Subcutaneous adipose tissue (tissue), 4 donors: ENCODE measurements around the gene SLC1A7. TPM values are rescaled to one million over a fixed set of nuclear protein-coding genes. Genes with fewer than 3 reads are reported as not detected.

ENCODE experiments used
- total RNA-seq, 4 donors: library from RNA; depleted of rRNA; stranded (reverse); fragments of >200 nt; gene quantifications; one replicate each; pipeline ENCODE4 v1.1.0, GENCODE V29; 2016
- TF ChIP-seq, protein P1 (sequence below): fragments of 450-650 bp; IDR thresholded peaks from one replicate; pipeline ENCODE4 v1.5.1; 2016; ENCODE audit warnings: low read depth, mild to moderate bottlenecking, control low read depth, antibody characterized with exemption, moderate library complexity

The SLC1A7 gene
- total RNA-seq, 4 donors from 2014 or later = 0.17 to 0.94 TPM; not detected in 2

DNA sequence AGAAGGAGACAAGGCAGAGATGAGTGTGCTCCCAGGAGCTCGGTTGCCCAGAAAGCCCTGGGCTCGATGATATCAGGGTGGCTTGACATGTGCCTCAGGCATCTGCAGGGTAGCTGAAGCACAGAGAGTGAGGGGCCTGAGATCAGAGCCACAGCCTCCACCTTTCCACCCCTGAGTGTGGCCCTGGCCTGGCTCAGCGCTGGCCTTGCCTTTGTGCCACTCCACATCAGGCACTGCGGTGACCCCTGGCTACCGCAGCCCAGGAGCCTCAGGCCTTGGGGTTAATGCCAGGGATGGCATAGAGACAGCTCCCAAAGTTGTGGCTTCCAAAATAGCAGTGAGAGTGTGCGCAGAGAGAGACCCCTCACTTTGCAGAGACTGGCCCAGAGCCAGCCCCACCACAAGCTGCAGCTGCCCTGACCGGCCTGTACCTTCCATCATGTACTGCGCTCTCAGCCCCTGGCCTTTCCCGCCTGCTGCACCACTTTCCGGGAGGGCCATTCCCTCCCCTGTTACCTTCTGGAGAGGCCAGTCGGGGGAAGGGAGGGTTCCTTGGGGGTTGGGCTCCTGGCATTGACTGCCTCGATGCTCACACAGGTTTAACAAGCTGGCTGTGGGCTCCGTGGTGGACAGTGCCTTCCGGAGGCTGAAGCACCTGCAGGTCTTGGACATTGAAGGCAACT, 60.9 kb downstream of the SLC1A7 start:
- TF ChIP-seq, protein P1, sequence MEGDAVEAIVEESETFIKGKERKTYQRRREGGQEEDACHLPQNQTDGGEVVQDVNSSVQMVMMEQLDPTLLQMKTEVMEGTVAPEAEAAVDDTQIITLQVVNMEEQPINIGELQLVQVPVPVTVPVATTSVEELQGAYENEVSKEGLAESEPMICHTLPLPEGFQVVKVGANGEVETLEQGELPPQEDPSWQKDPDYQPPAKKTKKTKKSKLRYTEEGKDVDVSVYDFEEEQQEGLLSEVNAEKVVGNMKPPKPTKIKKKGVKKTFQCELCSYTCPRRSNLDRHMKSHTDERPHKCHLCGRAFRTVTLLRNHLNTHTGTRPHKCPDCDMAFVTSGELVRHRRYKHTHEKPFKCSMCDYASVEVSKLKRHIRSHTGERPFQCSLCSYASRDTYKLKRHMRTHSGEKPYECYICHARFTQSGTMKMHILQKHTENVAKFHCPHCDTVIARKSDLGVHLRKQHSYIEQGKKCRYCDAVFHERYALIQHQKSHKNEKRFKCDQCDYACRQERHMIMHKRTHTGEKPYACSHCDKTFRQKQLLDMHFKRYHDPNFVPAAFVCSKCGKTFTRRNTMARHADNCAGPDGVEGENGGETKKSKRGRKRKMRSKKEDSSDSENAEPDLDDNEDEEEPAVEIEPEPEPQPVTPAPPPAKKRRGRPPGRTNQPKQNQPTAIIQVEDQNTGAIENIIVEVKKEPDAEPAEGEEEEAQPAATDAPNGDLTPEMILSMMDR = no peak

DNA sequence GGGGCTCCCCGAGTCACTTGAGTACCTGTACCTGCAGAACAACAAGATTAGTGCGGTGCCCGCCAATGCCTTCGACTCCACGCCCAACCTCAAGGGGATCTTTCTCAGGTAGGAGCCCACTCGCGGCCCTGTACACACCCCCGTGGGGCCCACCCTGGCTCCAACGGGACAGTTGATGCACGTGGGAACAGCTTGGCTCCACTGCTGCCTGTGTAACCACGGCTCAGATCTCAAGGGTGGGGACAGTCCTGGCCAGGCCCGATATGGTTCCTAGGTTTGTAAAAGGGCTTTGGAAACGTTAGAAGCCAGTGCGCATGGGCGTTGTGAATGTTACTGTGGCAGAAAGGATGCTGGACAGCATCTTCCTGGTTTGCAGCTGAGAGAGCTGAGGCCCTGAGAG, 61.7 kb downstream of the SLC1A7 start:
- TF ChIP-seq, protein P1 = no peak

DNA sequence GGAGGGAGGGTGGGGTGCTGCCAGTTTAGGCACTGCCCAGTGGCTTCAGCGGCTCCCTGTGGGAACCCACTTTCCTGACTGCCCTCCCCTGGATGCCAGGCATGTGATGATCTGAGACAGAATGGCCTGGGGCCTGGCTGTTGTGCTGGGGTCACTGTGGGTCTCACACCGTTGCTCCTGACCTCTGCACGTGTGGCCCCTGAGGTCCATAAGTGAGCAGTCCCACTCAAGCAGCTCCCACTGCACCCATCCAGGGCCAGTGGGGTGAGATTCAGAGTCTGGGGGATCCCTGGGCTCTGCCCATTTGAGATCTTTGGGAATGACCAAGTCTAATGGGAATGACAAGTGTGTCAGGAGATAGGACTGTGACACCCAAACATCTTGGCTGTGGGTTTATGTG, 62.4 kb downstream of the SLC1A7 start:
- TF ChIP-seq, protein P1 = no peak

DNA sequence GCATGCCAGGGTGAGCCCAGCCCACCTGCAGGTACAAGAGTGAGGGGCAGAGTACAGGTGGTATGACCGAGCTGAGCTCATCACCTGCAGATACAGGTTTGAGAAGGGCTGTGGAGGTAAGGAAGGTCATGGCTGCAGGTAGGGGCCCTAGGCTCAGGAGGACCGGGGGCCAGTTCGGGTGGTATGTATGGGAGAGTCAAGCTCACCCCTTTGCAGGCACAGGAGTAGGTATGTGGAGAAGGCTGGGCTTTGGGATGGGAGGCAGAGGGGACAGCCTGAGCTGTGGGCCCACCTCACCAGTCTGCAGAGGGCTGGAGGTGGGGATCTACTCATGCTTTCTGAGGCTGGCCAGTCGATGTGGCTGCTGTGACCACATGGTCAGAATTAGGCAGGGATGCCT, 63.2 kb downstream of the SLC1A7 start:
- TF ChIP-seq, protein P1 = no peak

DNA sequence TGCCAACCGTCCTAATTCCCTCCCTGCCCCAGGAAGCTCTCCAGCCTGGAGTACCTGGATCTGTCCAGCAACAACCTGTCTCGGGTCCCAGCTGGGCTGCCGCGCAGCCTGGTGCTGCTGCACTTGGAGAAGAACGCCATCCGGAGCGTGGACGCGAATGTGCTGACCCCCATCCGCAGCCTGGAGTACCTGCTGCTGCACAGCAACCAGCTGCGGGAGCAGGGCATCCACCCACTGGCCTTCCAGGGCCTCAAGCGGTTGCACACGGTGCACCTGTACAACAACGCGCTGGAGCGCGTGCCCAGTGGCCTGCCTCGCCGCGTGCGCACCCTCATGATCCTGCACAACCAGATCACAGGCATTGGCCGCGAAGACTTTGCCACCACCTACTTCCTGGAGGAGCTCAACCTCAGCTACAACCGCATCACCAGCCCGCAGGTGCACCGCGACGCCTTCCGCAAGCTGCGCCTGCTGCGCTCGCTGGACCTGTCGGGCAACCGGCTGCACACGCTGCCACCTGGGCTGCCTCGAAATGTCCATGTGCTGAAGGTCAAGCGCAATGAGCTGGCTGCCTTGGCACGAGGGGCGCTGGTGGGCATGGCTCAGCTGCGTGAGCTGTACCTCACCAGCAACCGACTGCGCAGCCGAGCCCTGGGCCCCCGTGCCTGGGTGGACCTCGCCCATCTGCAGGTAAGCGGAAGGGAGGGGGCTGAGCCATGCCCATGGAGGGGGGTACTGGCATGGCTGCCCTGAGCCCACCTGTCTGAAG, 63.9 kb downstream of the SLC1A7 start:
- TF ChIP-seq, protein P1 = no peak

DNA sequence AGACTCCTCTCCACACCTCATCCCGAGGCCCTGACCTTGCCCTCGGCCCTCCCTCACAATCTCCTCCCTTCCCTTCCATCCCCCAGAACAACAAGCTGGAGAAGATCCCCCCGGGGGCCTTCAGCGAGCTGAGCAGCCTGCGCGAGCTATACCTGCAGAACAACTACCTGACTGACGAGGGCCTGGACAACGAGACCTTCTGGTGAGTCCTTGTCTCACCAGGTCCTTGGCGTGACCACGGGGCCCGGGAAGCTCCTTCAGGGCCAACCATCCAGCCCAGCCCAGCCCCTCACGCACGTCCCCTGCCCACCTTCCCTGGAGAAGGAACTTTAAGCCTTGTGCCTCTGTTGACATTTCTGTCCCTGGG, 64.9 kb downstream of the SLC1A7 start:
- TF ChIP-seq, protein P1 = no peak

DNA sequence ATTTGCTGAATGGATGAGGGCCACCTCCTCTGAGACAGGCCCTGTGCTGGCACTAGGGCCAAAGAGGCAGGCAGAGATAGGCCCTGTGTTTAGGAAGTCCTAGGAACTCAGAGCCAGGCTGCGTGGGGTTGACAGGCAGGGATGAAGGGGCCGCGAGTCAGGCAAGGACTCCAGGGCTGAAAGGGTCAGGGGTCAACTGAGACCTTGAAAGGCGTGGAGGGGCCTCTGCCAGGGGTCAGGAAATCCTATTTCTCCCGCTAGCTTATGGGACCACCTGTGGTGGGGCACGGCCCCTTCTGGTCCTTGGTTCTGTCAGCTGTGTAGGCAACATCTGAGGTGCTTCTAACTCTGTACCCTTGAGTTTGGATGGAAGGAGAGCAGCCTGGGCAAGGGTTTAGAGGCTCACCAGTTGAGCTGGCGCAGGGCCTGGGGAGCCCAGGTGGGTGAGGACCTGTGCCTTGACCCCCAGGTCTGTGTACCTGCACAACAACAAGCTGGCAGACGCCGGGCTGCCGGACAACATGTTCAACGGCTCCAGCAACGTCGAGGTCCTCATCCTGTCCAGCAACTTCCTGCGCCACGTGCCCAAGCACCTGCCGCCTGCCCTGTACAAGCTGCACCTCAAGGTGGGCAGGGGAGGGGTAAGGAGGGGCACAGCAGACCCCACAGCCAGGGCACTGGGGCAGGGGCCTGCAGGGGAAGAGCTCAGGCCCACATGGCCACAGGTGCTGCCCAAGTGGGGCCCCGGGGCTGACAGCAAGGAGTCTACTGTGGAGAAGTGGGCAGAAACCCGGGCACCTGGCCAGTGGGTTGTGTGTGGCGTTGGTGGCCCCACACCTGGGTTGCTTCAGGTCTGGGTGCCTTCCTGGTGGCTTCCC, 65.5 kb downstream of the SLC1A7 start:
- TF ChIP-seq, protein P1 = no peak
